ENCODE data around the gene XRRA1. TPM values are rescaled to one million over a fixed set of nuclear protein-coding genes. Genes with fewer than 3 reads are reported as not detected.

The XRRA1 gene
- total and polyA plus RNA-seq, 8 donors: 2.4 to 22.5 (median 8.3) TPM

GRCh38 chr11:74819400-74819799 lies 129.5 kb downstream of the XRRA1 start:
- FAIRE-seq: no peak
- H3K9me3 ChIP-seq: peaks cover 0 to 4% (median 2%) of the 10 kb centered on the region in 4 donors
- H3K4me3 ChIP-seq: no peak overlapping the region
- H3K27me3 ChIP-seq: no peaks in the 10 kb centered on the region
- intact Hi-C loops (cut with DNase I): no loop called here
- no peak for DNase-seq
- H3K4me1 ChIP-seq: peaks cover 0 to 9% (median 5%) of the 10 kb centered on the region in 3 donors
- 93 to 100% methylated on average over 1 of the region's 1 CpG for WGBS, 2 donors
- H3K27ac ChIP-seq: no peak overlapping the region
- H3K36me3 ChIP-seq: no peaks in the 10 kb centered on the region
- TF ChIP-seq CTCF (IDR thresholded peaks at IDR 0.05): no peak
- ATAC-seq: no peak

- TF ChIP-seq CTCF (IDR thresholded peaks at IDR 0.05): no peak
- no peak for ATAC-seq
- Histone ChIP-seq H3K27me3 (no peaks in the 10 kb centered on the region), H3K9me3 (no peaks in the 10 kb centered on the region), H3K27ac (no peak overlapping the region), H3K4me1 (peaks cover 0 to 9% (median 5%) of the 10 kb centered on the region in 3 donors), H3K36me3 (no peaks in the 10 kb centered on the region), H3K4me3 (no peak overlapping the region)
- no peak for FAIRE-seq
- intact Hi-C loops (cut with DNase I): no loop called here
- no peak for DNase-seq
- 72 to 84% methylated on average over 3 of the region's 3 CpGs for WGBS, 2 donors
Measured at GRCh38 chr11:74818283-74818946, 130.5 kb downstream of the XRRA1 start.

- Histone ChIP-seq H3K4me1 (no peaks in the 10 kb centered on the region), H3K27me3 (no peaks in the 10 kb centered on the region), H3K27ac (no peak overlapping the region), H3K36me3 (no peaks in the 10 kb centered on the region), H3K9me3 (no peaks in the 10 kb centered on the region), H3K4me3 (no peak overlapping the region)
- DNase-seq (no peak), ATAC-seq (no peak), FAIRE-seq (no peak)
- intact Hi-C loops (cut with DNase I): no loop called here
- TF ChIP-seq CTCF (IDR thresholded peaks at IDR 0.05): no peak
- WGBS, 2 donors: 90 to 96% methylated on average over 2 of the region's 2 CpGs
Measured at GRCh38 chr11:74816664-74817063, 132.2 kb downstream of the XRRA1 start.

GRCh38 chr11:74815966-74816365 lies 132.9 kb downstream of the XRRA1 start:
- Histone ChIP-seq H3K4me1 (no peaks in the 10 kb centered on the region), H3K9me3 (no peaks in the 10 kb centered on the region), H3K4me3 (no peak overlapping the region), H3K36me3 (no peaks in the 10 kb centered on the region), H3K27me3 (no peaks in the 10 kb centered on the region), H3K27ac (no peak overlapping the region)
- ATAC-seq: no peak
- no peak for DNase-seq
- intact Hi-C loops (cut with DNase I): no loop called here
- no peak for FAIRE-seq
- TF ChIP-seq CTCF (IDR thresholded peaks at IDR 0.05): no peak
- 67 to 79% methylated on average over 3 of the region's 3 CpGs for whole genome bisulfite sequencing, 2 donors

GRCh38 chr11:74809801-74810200 lies 139.1 kb downstream of the XRRA1 start:
- DNase-seq (no peak), FAIRE-seq (no peak), ATAC-seq (no peak)
- intact Hi-C loops (cut with DNase I): no loop called here
- H3K4me3 ChIP-seq: no peak overlapping the region
- no peaks in the 10 kb centered on the region for H3K27me3 ChIP-seq
- H3K36me3 ChIP-seq: no peaks in the 10 kb centered on the region
- no peaks in the 10 kb centered on the region for H3K4me1 ChIP-seq
- H3K9me3 ChIP-seq: no peaks in the 10 kb centered on the region
- TF ChIP-seq CTCF (IDR thresholded peaks at IDR 0.05): no peak
- H3K27ac ChIP-seq: no peak overlapping the region
